Coronary artery (tissue), 2 donors: ENCODE data around the gene AUH.

Source experiments
- DNase-seq: peaks from one replicate; pipeline ENCODE4 v3.0.0-alpha.2; 2017; ENCODE audit warnings: low spot score
- H3K27ac ChIP-seq, 2 donors: fragments of 200-600 bp; sonication (generic); one replicate each; pipeline ENCODE4 v1.5.1; 2016 to 2019
- H3K4me3 ChIP-seq: fragments of 200-600 bp; sonication (generic); 2 replicates; pipeline ENCODE4 v1.5.1; 2016; ENCODE audit warnings: mild to moderate bottlenecking, moderate library complexity
- TF ChIP-seq, protein P1 (sequence below): fragments of 200-600 bp; sonication (generic); IDR thresholded peaks from one replicate; pipeline ENCODE4 v1.5.1; 2019; ENCODE audit warnings: antibody characterized with exemption

The AUH gene

GRCh38 chr9:91231619-91232018, 130.1 kb downstream of the AUH start:
- Histone ChIP-seq H3K27ac (no peak overlapping the region), H3K4me3 (no peak overlapping the region)
- no peak for DNase-seq
- TF ChIP-seq, protein P1, sequence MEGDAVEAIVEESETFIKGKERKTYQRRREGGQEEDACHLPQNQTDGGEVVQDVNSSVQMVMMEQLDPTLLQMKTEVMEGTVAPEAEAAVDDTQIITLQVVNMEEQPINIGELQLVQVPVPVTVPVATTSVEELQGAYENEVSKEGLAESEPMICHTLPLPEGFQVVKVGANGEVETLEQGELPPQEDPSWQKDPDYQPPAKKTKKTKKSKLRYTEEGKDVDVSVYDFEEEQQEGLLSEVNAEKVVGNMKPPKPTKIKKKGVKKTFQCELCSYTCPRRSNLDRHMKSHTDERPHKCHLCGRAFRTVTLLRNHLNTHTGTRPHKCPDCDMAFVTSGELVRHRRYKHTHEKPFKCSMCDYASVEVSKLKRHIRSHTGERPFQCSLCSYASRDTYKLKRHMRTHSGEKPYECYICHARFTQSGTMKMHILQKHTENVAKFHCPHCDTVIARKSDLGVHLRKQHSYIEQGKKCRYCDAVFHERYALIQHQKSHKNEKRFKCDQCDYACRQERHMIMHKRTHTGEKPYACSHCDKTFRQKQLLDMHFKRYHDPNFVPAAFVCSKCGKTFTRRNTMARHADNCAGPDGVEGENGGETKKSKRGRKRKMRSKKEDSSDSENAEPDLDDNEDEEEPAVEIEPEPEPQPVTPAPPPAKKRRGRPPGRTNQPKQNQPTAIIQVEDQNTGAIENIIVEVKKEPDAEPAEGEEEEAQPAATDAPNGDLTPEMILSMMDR, result no peak

GRCh38 chr9:91223000-91223399, 138.7 kb downstream of the AUH start:
- TF ChIP-seq, protein P1, result no peak
- Histone ChIP-seq H3K27ac (no peak overlapping the region), H3K4me3 (no peak overlapping the region)
- DNase-seq, result no peak

GRCh38 chr9:91222457-91222856, 139.3 kb downstream of the AUH start:
- H3K27ac ChIP-seq, result no peak overlapping the region
- no peak overlapping the region for H3K4me3 ChIP-seq
- DNase-seq, result no peak
- TF ChIP-seq, protein P1, result no peak

GRCh38 chr9:91221332-91221731, 140.4 kb downstream of the AUH start:
- Histone ChIP-seq H3K27ac (no peak overlapping the region), H3K4me3 (no peak overlapping the region)
- DNase-seq, result no peak
- TF ChIP-seq, protein P1, result no peak

GRCh38 chr9:91220491-91221135, 141.1 kb downstream of the AUH start:
- TF ChIP-seq, protein P1, result no peak
- H3K4me3 ChIP-seq, result no peak overlapping the region
- H3K27ac ChIP-seq, result no peak overlapping the region
- DNase-seq, result no peak

- TF ChIP-seq, protein P1, result no peak
- no peak overlapping the region for H3K27ac ChIP-seq
Observed at GRCh38 chr9:91220021-91220420, 141.7 kb downstream of the AUH start.

GRCh38 chr9:91219557-91219956, 142.2 kb downstream of the AUH start:
- Histone ChIP-seq H3K4me3 (no peak overlapping the region), H3K27ac (no peak overlapping the region)
- no peak for DNase-seq
- TF ChIP-seq, protein P1, result no peak

More at GRCh38 chr9:91220021-91220420, 141.7 kb downstream of the AUH start:
- DNase-seq, result no peak
- no peak overlapping the region for H3K4me3 ChIP-seq
